Caco-2 (cell line): ENCODE data around the gene SPIC. TPM values are rescaled to one million over a fixed set of nuclear protein-coding genes. Genes with fewer than 3 reads are reported as not detected.

Experiments used
- BruUV-seq: library from RNA; stranded (reverse); fragments of 400-500 nt; replicated peaks from 2 replicates; lab custom pipeline; 2021; lab: Mats Ljungman, UMichigan
- CTCF ChIA-PET: fragments of 300-600 bp; sonication (Branson Sonifier 250); formaldehyde crosslinking; loops from one replicate; lab custom pipeline; 2022; ENCODE audit warnings: antibody characterized with exemption; lab: Charles Lee
- POLR2A ChIA-PET: fragments of 300-600 bp; sonication (Branson Sonifier 250); formaldehyde crosslinking; loops from one replicate; lab custom pipeline; 2022; ENCODE audit warnings: antibody characterized with exemption; lab: Charles Lee
- DNase-seq, 2 experiments: peaks; one replicate each; pipeline versions ENCODE4 v3.0.0 to v3.0.0-alpha.2; 2020 to 2022
- H3K27me3 ChIP-seq: replicated peaks from 2 replicates; pipeline ENCODE4 v1.6.0; 2011; ENCODE audit warnings: low read length; ENCODE audit not compliant: control insufficient read depth, insufficient read depth
- H3K36me3 ChIP-seq: 2 replicates; pipeline ENCODE4 v1.5.1; 2011; ENCODE audit warnings: low read length; ENCODE audit not compliant: control insufficient read depth, insufficient read depth
- H3K4me1 ChIP-seq: fragments of 250-450 bp; sonication (Bioruptor Pico); 2 replicates; pipeline ENCODE4 v1.5.1; 2020; ENCODE audit warnings: mild to moderate bottlenecking
- H3K4me3 ChIP-seq: 2 replicates; pipeline ENCODE4 v1.5.1; 2011; ENCODE audit warnings: low read depth, mild to moderate bottlenecking, control low read depth, low read length
- H3K9me3 ChIP-seq: fragments of 250-450 bp; sonication (Bioruptor Pico); 2 replicates; pipeline ENCODE4 v1.5.1; 2020; ENCODE audit warnings: mild to moderate bottlenecking, moderate library complexity
- H3K27ac Mint-ChIP-seq: one replicate; pipeline ENCODE4 v1.8.0; 2022; ENCODE audit warnings: mixed read lengths; ENCODE audit not compliant: unreplicated experiment
- H3K27me3 Mint-ChIP-seq: one replicate; pipeline ENCODE4 v1.8.0; 2022; ENCODE audit warnings: mixed read lengths; ENCODE audit not compliant: insufficient read depth, unreplicated experiment
- H3K36me3 Mint-ChIP-seq: one replicate; pipeline ENCODE4 v1.8.0; 2022; ENCODE audit warnings: mild to moderate bottlenecking, mixed read lengths; ENCODE audit not compliant: insufficient read depth, unreplicated experiment
- H3K4me1 Mint-ChIP-seq: one replicate; pipeline ENCODE4 v1.8.0; 2022; ENCODE audit warnings: low read depth, mixed read lengths; ENCODE audit not compliant: unreplicated experiment
- H3K4me3 Mint-ChIP-seq: one replicate; pipeline ENCODE4 v1.8.0; 2022; ENCODE audit warnings: mild to moderate bottlenecking, moderate library complexity, mixed read lengths; ENCODE audit not compliant: unreplicated experiment
- H3K9me3 Mint-ChIP-seq: one replicate; pipeline ENCODE4 v1.8.0; 2022; ENCODE audit warnings: mixed read lengths; ENCODE audit not compliant: unreplicated experiment
- intact Hi-C: fragments of 100-400 bp; cut with micrococcal nuclease; formaldehyde crosslinking; loops from one replicate; pipeline ENCODE4 v1.10.0; 2022; ENCODE audit not compliant: unreplicated experiment
- total RNA-seq: library from RNA; stranded (reverse); gene quantifications from 2 replicates; pipeline ENCODE4 v1.2.3, GENCODE V29; 2022
- TF ChIP-seq, protein P1 (sequence below), 2 experiments: fragments of 200-600 bp in 1 of 2; IDR thresholded peaks; 1 replicate in 1 of 2; 2 replicates in 1 of 2; pipeline versions ENCODE4 v1.5.1 to v1.8.0; 2011 to 2022; ENCODE audit warnings: antibody characterized with exemption in 1 of 2, control low read depth in 1 of 2, inconsistent platforms in 1 of 2, low read depth in 1 of 2, low read length in 1 of 2, mild to moderate bottlenecking in 1 of 2, moderate library complexity in 1 of 2; ENCODE audit not compliant: insufficient read depth in 1 of 2, severe bottlenecking in 1 of 2, unreplicated experiment in 1 of 2

SPIC gene
- total RNA-seq, 1 experiment from 2014 or later, result not detected

DNA sequence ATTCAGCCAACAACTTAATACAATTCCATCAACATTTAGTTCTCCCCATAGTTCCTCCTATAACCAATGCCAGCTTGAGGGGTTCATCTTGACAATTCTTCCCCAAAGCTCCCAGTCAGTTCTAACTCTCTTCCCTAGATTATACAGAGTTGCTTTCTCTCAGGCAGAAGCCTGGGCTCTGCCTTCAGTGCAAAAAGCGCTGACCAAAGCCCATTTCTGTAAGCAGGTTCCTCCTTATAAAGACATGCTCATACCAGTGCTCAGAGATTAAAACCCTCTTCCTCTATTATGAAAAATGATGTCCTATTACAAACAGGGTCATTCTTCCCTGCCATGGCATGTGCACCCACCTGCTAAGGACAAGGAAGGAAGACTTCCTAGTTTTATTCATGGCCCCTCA is 16.2 kb downstream of the SPIC start:
- Histone ChIP-seq H3K4me1 (no peaks in the 10 kb centered on the region), H3K9me3 (no peaks in the 10 kb centered on the region), H3K4me3 (no peak overlapping the region), H3K36me3 (no peaks in the 10 kb centered on the region), H3K27me3 (no peaks in the 10 kb centered on the region)
- intact Hi-C loops, result loop anchor here (2.0 to 5.0 kb wide), 3 partner anchors 266 to 347 kb away; partner anchors contain the start of gene GNPTAB
- no TSS peak for BruUV-seq
- Mint-ChIP-seq H3K4me3 (no peak overlapping the region), H3K27me3 (no peaks in the 10 kb centered on the region), H3K4me1 (no peaks in the 10 kb centered on the region), H3K36me3 (no peaks in the 10 kb centered on the region), H3K27ac (no peak overlapping the region), H3K9me3 (peaks cover 13% of the 10 kb centered on the region)
- CTCF ChIA-PET, result interaction anchor here (0.5 to 1.2 kb wide), 2 partner anchors 207 to 268 kb away, joined by 3 read pairs; no protein-coding TSS in a partner anchor
- POLR2A ChIA-PET, result no interaction called here
- TF ChIP-seq, protein P1, sequence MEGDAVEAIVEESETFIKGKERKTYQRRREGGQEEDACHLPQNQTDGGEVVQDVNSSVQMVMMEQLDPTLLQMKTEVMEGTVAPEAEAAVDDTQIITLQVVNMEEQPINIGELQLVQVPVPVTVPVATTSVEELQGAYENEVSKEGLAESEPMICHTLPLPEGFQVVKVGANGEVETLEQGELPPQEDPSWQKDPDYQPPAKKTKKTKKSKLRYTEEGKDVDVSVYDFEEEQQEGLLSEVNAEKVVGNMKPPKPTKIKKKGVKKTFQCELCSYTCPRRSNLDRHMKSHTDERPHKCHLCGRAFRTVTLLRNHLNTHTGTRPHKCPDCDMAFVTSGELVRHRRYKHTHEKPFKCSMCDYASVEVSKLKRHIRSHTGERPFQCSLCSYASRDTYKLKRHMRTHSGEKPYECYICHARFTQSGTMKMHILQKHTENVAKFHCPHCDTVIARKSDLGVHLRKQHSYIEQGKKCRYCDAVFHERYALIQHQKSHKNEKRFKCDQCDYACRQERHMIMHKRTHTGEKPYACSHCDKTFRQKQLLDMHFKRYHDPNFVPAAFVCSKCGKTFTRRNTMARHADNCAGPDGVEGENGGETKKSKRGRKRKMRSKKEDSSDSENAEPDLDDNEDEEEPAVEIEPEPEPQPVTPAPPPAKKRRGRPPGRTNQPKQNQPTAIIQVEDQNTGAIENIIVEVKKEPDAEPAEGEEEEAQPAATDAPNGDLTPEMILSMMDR (IDR thresholded peaks at IDR 0.05; ENCODE audit: insufficient read depth in 1 of 2, low read depth in 1 of 2, low read length in 1 of 2, severe bottlenecking in 1 of 2, unreplicated experiment in 1 of 2), result no peak
- no peak for DNase-seq

DNA sequence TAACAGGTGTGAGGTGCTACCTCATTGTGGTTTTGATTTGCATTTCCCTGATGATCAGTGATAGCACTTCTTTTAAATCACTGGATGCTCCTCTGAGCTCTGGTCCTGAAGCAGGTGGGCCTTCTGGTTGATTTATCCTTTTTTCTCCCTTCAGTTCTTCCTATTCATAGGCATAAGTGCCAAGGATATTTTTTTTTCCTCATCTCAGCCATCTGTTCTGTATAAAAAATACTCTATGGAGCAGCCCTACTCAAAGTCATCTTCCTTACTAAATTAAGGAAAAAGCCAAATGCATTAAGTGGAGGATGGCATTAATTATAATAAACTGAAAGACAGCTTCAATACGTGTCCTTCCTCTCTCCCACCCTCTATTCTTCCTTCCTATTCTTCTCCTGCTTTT is 18.4 kb downstream of the SPIC start:
- Mint-ChIP-seq H3K9me3 (peaks cover 13% of the 10 kb centered on the region), H3K27me3 (no peaks in the 10 kb centered on the region), H3K36me3 (no peaks in the 10 kb centered on the region), H3K4me1 (no peaks in the 10 kb centered on the region), H3K27ac (no peak overlapping the region), H3K4me3 (no peak overlapping the region)
- ChIA-PET POLR2A (no interaction called here), CTCF (no interaction called here)
- TF ChIP-seq, protein P1 (IDR thresholded peaks at IDR 0.05; ENCODE audit: insufficient read depth in 1 of 2, low read depth in 1 of 2, low read length in 1 of 2, severe bottlenecking in 1 of 2, unreplicated experiment in 1 of 2), result no peak
- Histone ChIP-seq H3K27me3 (no peaks in the 10 kb centered on the region), H3K4me1 (no peaks in the 10 kb centered on the region), H3K9me3 (no peaks in the 10 kb centered on the region), H3K36me3 (no peaks in the 10 kb centered on the region), H3K4me3 (no peak overlapping the region)
- intact Hi-C loops, result loop anchor here (5.0 kb wide), 1 partner anchor 264 kb away; no protein-coding TSS in a partner anchor
- no peak for DNase-seq
- no TSS peak for BruUV-seq

DNA sequence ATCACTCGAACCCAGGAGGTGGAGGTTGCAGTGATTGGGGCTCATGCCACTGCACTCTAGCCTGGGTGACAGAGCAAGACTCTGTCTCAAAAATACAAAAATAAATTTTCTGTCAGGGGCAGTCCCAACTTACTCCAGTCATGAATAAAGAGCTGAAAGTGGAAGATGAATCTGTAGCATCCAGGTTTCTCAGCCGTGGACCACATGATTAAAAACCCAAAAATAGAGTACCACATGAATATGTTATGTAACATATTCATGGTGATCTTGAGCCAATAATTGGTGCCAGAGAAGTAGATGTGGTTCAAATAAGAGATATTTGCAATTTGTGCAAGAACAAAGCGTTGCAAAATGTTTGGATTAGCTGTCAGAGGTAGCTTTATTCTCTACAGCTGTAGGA is 23.1 kb downstream of the SPIC start:
- no peaks in the 10 kb centered on the region for H3K36me3 Mint-ChIP-seq
- POLR2A ChIA-PET, result no interaction called here
- DNase-seq, result no peak

More for the DNA sequence above, 23.1 kb downstream of the SPIC start:
- TF ChIP-seq, protein P1 (IDR thresholded peaks at IDR 0.05; ENCODE audit: insufficient read depth in 1 of 2, low read depth in 1 of 2, low read length in 1 of 2, severe bottlenecking in 1 of 2, unreplicated experiment in 1 of 2), result no peak
- Histone ChIP-seq H3K9me3 (no peaks in the 10 kb centered on the region), H3K4me3 (no peak overlapping the region), H3K4me1 (peaks cover 26% of the 10 kb centered on the region), H3K27me3 (no peaks in the 10 kb centered on the region), H3K36me3 (no peaks in the 10 kb centered on the region)
- H3K27me3 Mint-ChIP-seq, result no peaks in the 10 kb centered on the region
- CTCF ChIA-PET, result no interaction called here
- no TSS peak for BruUV-seq
- intact Hi-C loops, result no loop called here
- no peak overlapping the region for H3K27ac Mint-ChIP-seq
- H3K4me1 Mint-ChIP-seq, result peaks cover 18% of the 10 kb centered on the region
- H3K4me3 Mint-ChIP-seq, result no peak overlapping the region
- H3K9me3 Mint-ChIP-seq, result peaks cover 5% of the 10 kb centered on the region
